GM12878 (cell line): ENCODE data around the gene MT1B. TPM values are rescaled to one million over a fixed set of nuclear protein-coding genes. Genes with fewer than 3 reads are reported as not detected.
"Not testable (repeated sequence)": the region's sequence is repeated elsewhere in the genome, so short reads cannot be mapped to it uniquely, and the experiment has no call there.

Experiments used
- ATAC-seq: fragments of 200-7000 bp; cut with Tn5 transposase; 3 replicates; pipeline ENCODE4 v1.9.1; 2020; ENCODE audit warnings: mild to moderate bottlenecking, moderate library complexity
- BruUV-seq: library from RNA; stranded (reverse); fragments of 400-500 nt; replicated peaks from 2 replicates; lab custom pipeline; 2021; lab: Mats Ljungman, UMichigan
- CTCF ChIA-PET: fragments of 300-600 bp; sonication (Branson Sonifier 250); formaldehyde crosslinking; extraction: SDS; loops from one replicate; lab custom pipeline; 2021; ENCODE audit warnings: inconsistent platforms; lab: Yijun Ruan, JAX
- POLR2A ChIA-PET: fragments of 350-600 bp; formaldehyde crosslinking; extraction: SDS; loops from one replicate; lab custom pipeline; 2021; ENCODE audit warnings: inconsistent platforms; lab: Charles Lee
- RAD21 ChIA-PET: fragments of 300-600 bp; sonication (Branson Sonifier 250); formaldehyde crosslinking; loops from one replicate; lab custom pipeline; 2023; ENCODE audit warnings: antibody characterized with exemption; ENCODE audit not compliant: unreplicated experiment; lab: Charles Lee
- SMC1A ChIA-PET: fragments of 300-600 bp; sonication (Branson Sonifier 250); formaldehyde crosslinking; loops from one replicate; lab custom pipeline; 2023; ENCODE audit not compliant: unreplicated experiment, uncharacterized antibody; lab: Charles Lee
- DNase-seq: peaks from one replicate; pipeline ENCODE4 v3.0.0-alpha.2; 2011; ENCODE audit warnings: low read depth, low spot score
- FAIRE-seq: peaks from 3 replicates; lab custom pipeline; 2011; peaks lifted over from hg19 to GRCh38; lab: Jason Lieb, UNC
- H2AFZ ChIP-seq: 2 replicates; pipeline ENCODE4 v1.6.0; 2011; ENCODE audit warnings: low read depth, low read length, control low read depth; ENCODE audit not compliant: control insufficient read depth
- H3K27ac ChIP-seq: 2 replicates; pipeline ENCODE4 v1.5.1; 2011; ENCODE audit warnings: control low read depth; ENCODE audit not compliant: control insufficient read depth, insufficient read depth
- H3K27me3 ChIP-seq, 2 experiments: replicated peaks in 1 of 2; 2 replicates each; pipeline versions ENCODE4 v1.6.0 to v1.6.1; 2011; ENCODE audit warnings: low read length in 1 of 2; ENCODE audit not compliant: control insufficient read depth in 2 of 2, insufficient read depth in 2 of 2
- H3K36me3 ChIP-seq, 2 experiments: 2 replicates each; pipeline ENCODE4 v1.5.1; 2011; ENCODE audit warnings: low read length in 1 of 2; ENCODE audit not compliant: control insufficient read depth in 2 of 2, insufficient read depth in 2 of 2
- H3K4me1 ChIP-seq: 2 replicates; pipeline ENCODE4 v1.6.1; 2011; ENCODE audit warnings: mild to moderate bottlenecking, low read length, moderate library complexity, mixed read lengths; ENCODE audit not compliant: control insufficient read depth, insufficient read depth
- H3K4me2 ChIP-seq: 2 replicates; pipeline ENCODE4 v1.6.0; 2011; ENCODE audit warnings: control low read depth; ENCODE audit not compliant: control insufficient read depth, insufficient read depth
- H3K4me3 ChIP-seq: fragments of 200-600 bp; sonication (generic); 2 replicates; pipeline ENCODE4 v1.5.1; 2016
- H3K79me2 ChIP-seq: 2 replicates; pipeline ENCODE4 v1.6.0; 2011; ENCODE audit warnings: low read length; ENCODE audit not compliant: control insufficient read depth, insufficient read depth
- H3K9ac ChIP-seq: 2 replicates; pipeline ENCODE4 v1.8.0; 2011; ENCODE audit warnings: low read length, control low read depth, mixed read lengths; ENCODE audit not compliant: control insufficient read depth, insufficient read depth
- H3K9me3 ChIP-seq: replicated peaks from 3 replicates; pipeline ENCODE4 v1.5.1; 2011; ENCODE audit warnings: mild to moderate bottlenecking, low read length; ENCODE audit not compliant: control insufficient read depth, insufficient read depth
- H4K20me1 ChIP-seq: 2 replicates; pipeline ENCODE4 v1.6.0; 2011; ENCODE audit not compliant: control insufficient read depth, insufficient read depth
- CBX5 ChIP-seq: sonication (generic); IDR thresholded peaks from 2 replicates; pipeline ENCODE4 v1.6.1; 2016; ENCODE audit warnings: low read depth, moderate library complexity, mild to moderate bottlenecking, inconsistent platforms
- E2F8 ChIP-seq: fragments of 450-650 bp; IDR thresholded peaks from 2 replicates; pipeline ENCODE4 v1.6.1; 2018; ENCODE audit warnings: mild to moderate bottlenecking, low read depth, moderate library complexity; ENCODE audit not compliant: partially characterized antibody
- EED ChIP-seq: sonication (generic); IDR thresholded peaks from 2 replicates; pipeline ENCODE4 v1.6.1; 2016; ENCODE audit warnings: antibody characterized with exemption, low read depth
- HDGF ChIP-seq: fragments of 450-650 bp; IDR thresholded peaks from 2 replicates; pipeline ENCODE4 v1.6.1; 2016; ENCODE audit warnings: antibody characterized with exemption
- MTA2 ChIP-seq: fragments of 450-650 bp; IDR thresholded peaks from 2 replicates; pipeline ENCODE4 v1.6.1; 2016; ENCODE audit warnings: low read depth, mild to moderate bottlenecking, moderate library complexity
- NR2F1 ChIP-seq: fragments of 450-650 bp; conservative IDR thresholded peaks from 2 replicates; pipeline ENCODE4 v1.6.1; 2017; ENCODE audit warnings: mild to moderate bottlenecking
- POLR2A ChIP-seq: IDR thresholded peaks from 2 replicates; pipeline ENCODE4 v1.6.1; 2011; ENCODE audit warnings: low read depth, mild to moderate bottlenecking, low read length
- RAD21 ChIP-seq: IDR thresholded peaks from 2 replicates; pipeline ENCODE4 v1.6.1; 2011; ENCODE audit warnings: mild to moderate bottlenecking, low read depth, low read length, moderate library complexity; ENCODE audit not compliant: insufficient read depth
- STAT1 ChIP-seq: fragments of 450-650 bp; conservative IDR thresholded peaks from 2 replicates; pipeline ENCODE4 v1.6.1; 2014; ENCODE audit warnings: antibody characterized with exemption, mild to moderate bottlenecking
- ZBTB40 ChIP-seq: fragments of 450-650 bp; IDR thresholded peaks from 2 replicates; pipeline ENCODE4 v1.6.1; 2016; ENCODE audit warnings: mild to moderate bottlenecking, moderate library complexity, borderline replicate concordance
- WGBS: methylation state at CpG from one replicate; pipeline ENCODE4 v1.1.6; 2016; ENCODE audit warnings: low lambda C conversion rate; ENCODE audit not compliant: insufficient replicate concordance, insufficient coverage; ENCODE audit errors: missing lambda C conversion rate; 5-methylcytosine and 5-hydroxymethylcytosine counted together
- in situ Hi-C: fragments of 300-500 bp; cut with MboI; formaldehyde crosslinking; loops from 9 replicates; pipeline ENCODE4 v1.14.3; 2018; ENCODE audit warnings: mixed read lengths
- intact Hi-C: fragments of 100-400 bp; cut with micrococcal nuclease; formaldehyde crosslinking; loops from one replicate; pipeline ENCODE4 v1.14.2; 2022; ENCODE audit not compliant: unreplicated experiment
- polyA plus RNA-seq, 11 experiments: library from polyadenylated mRNA; depleted of rRNA in 4 of 11; unstranded in 6 of 11; stranded (reverse) in 5 of 11; fragments of >200 nt; fragmentation: Nextera tagmentation in 4 of 11; fragmentation: Illumina TruSeq in 1 of 11; extraction: Ambion mirVana in 4 of 11; extraction: Trizol in 1 of 11; gene quantifications; 1 replicate in 1 of 11; 2 replicates in 10 of 11; pipeline versions ENCODE4 v1.2.1 to v1.2.3, GENCODE V29; 2011 to 2016; ENCODE audit warnings: inconsistent platforms in 2 of 11, missing spikeins in 2 of 11, low read depth in 1 of 11
- total RNA-seq, 4 experiments: library from RNA; depleted of rRNA in 3 of 4; stranded (reverse); fragments of >200 nt in 3 of 4; fragmentation: Illumina TruSeq in 1 of 4; extraction: Trizol in 1 of 4; gene quantifications; 2 replicates each; pipeline versions ENCODE4 v1.2.1 to v1.2.3, GENCODE V29; 2013 to 2021

The MT1B gene
- total and polyA plus RNA-seq, 10 of the 15 experiments (the other 5 are each of a cell fraction or from before 2014, with no cell fraction given) = not detected

- H3K79me2 ChIP-seq, H3K27me3 ChIP-seq, in situ Hi-C loops, H3K9ac ChIP-seq, BruUV-seq, H3K4me1 ChIP-seq, ATAC-seq, H3K4me3 ChIP-seq, H3K4me2 ChIP-seq, H3K27ac ChIP-seq, H2AFZ ChIP-seq, FAIRE-seq, H4K20me1 ChIP-seq, H3K36me3 ChIP-seq, DNase-seq, intact Hi-C loops, H3K9me3 ChIP-seq: not testable (repeated sequence)
- POLR2A ChIA-PET = interaction anchor here (1.2 to 1.3 kb wide), 2 partner anchors 10 to 12 kb away, joined by 4 read pairs; no protein-coding TSS in a partner anchor
- RAD21 ChIA-PET = interaction anchor here (1.0 to 1.1 kb wide), 2 partner anchors 15 to 20 kb away, joined by 3 to 4 read pairs; partner anchors contain the start of gene MT2A
- 51% methylated on average over 5 of the region's 5 CpGs for WGBS
- SMC1A ChIA-PET = interaction anchor here (1.1 to 2.9 kb wide), 8 partner anchors 10 to 176 kb away, joined by 3 to 12 read pairs (median 4); no protein-coding TSS in a partner anchor
- CTCF ChIA-PET = interaction anchor here (1.1 to 1.7 kb wide), 4 partner anchors 10 to 20 kb away, joined by 3 to 7 read pairs (median 4); partner anchors contain the start of gene MT2A
Measured at GRCh38 chr16:56623184-56623583, 28.5 kb upstream of the MT1B start.

GRCh38 chr16:56623637-56624036 lies 28.0 kb upstream of the MT1B start:
- Histone ChIP-seq H3K27me3 (no peaks in the 10 kb centered on the region; a peak in 2 of 4 replicates), H3K79me2 (no peaks in the 10 kb centered on the region), H3K4me1 (0 out of 2 replicates have a peak, but pooled peaks cover 3% of the 10 kb centered on the region), H3K4me3 (no peak overlapping the region), H2AFZ (no peak overlapping the region), H3K4me2 (no peak overlapping the region), H3K27ac (no peak overlapping the region), H3K9me3 (no peaks in the 10 kb centered on the region), H3K36me3 (no peaks in the 10 kb centered on the region), H4K20me1 (no peaks in the 10 kb centered on the region), H3K9ac (no peak overlapping the region)
- ChIA-PET CTCF (interaction anchor here (0.7 to 1.7 kb wide), 5 partner anchors 11 to 176 kb away, joined by 3 to 7 read pairs (median 3); partner anchors contain the start of gene MT2A), SMC1A (interaction anchor here (1.1 to 2.9 kb wide), 8 partner anchors 10 to 175 kb away, joined by 3 to 12 read pairs (median 4); no protein-coding TSS in a partner anchor), POLR2A (interaction anchor here (1.2 to 1.3 kb wide), 2 partner anchors 11 to 12 kb away, joined by 4 read pairs; no protein-coding TSS in a partner anchor), RAD21 (interaction anchor here (1.0 to 1.1 kb wide), 3 partner anchors 14 to 20 kb away, joined by 3 to 5 read pairs (median 4); partner anchors contain the start of gene MT2A)
- DNase-seq = no peak
- 80% methylated on average over 2 of the region's 2 CpGs for WGBS
- intact Hi-C loops (no loop called here), in situ Hi-C loops (no loop called here)
- BruUV-seq = no TSS peak
- no peak for ATAC-seq
- no peak for FAIRE-seq
- TF ChIP-seq EED (no peak), HDGF (no peak), POLR2A (no peak), MTA2 (no peak), RAD21 (no peak), E2F8 (no peak), NR2F1 (no peak), CBX5 (no peak), STAT1 (no peak), ZBTB40 (no peak)
